NB4 (cell line): ENCODE data around the gene PEMT.

ENCODE experiments used
- DNase-seq: peaks from one replicate; pipeline ENCODE4 v3.0.0; 2010; ENCODE audit warnings: low read depth
- H3K4me3 ChIP-seq: one replicate; pipeline ENCODE4 v1.5.1; 2011; ENCODE audit warnings: mild to moderate bottlenecking, low read depth, low read length, moderate library complexity
- MAX ChIP-seq: IDR thresholded peaks from 2 replicates; pipeline ENCODE4 v1.6.1; 2011; ENCODE audit warnings: low read depth, low read length
- MYC ChIP-seq: IDR thresholded peaks from 2 replicates; pipeline ENCODE4 v1.6.1; 2011; ENCODE audit warnings: low read depth, low read length
- POLR2A ChIP-seq: IDR thresholded peaks from 2 replicates; pipeline ENCODE4 v1.6.1; 2011; ENCODE audit warnings: mild to moderate bottlenecking; ENCODE audit not compliant: insufficient read length; ENCODE audit errors: extremely low read depth
- TF ChIP-seq, protein P1 (sequence below): IDR thresholded peaks from one replicate; pipeline ENCODE4 v1.5.1; 2012; ENCODE audit warnings: low read depth, low read length

PEMT gene

DNA sequence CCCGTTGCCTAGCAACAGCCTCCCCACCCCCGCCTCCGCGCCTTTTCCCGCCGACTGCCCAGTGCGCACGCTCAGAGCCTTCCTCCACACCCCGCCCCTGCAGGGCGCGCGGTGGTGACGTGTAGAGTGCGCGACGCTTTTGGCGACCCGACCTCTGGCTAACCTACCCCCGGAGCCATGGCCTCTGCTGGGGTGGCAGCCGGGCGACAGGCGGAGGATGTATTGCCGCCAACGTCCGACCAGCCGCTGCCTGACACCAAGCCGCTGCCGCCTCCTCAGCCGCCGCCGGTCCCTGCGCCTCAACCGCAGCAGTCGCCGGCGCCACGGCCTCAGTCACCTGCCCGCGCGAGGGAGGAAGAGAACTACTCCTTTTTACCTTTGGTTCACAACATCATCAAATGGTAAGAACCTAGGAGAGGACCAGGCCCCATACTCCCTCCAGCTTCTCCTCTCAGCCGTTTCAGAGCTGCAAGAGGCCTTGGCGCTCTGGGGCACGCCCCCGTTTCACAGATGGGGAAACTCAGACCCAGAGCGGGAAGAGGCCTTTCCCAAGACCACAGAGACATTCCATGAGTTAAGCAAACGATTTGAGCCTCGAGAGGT is 114.5 kb downstream of the PEMT start, which contains the start of gene MED9:
TSS of gene MED9 (plus strand) at position 136 of the 603 bp plus-strand sequence. CDS start at position 178, 42 bp downstream.
- peak within 1 kb of the TSS; percentile 97 for H3K4me3 ChIP-seq
- TF ChIP-seq POLR2A (peak; percentile 67), MYC (peak; percentile 65), MAX (peak; percentile 63)
- TF ChIP-seq, protein P1, sequence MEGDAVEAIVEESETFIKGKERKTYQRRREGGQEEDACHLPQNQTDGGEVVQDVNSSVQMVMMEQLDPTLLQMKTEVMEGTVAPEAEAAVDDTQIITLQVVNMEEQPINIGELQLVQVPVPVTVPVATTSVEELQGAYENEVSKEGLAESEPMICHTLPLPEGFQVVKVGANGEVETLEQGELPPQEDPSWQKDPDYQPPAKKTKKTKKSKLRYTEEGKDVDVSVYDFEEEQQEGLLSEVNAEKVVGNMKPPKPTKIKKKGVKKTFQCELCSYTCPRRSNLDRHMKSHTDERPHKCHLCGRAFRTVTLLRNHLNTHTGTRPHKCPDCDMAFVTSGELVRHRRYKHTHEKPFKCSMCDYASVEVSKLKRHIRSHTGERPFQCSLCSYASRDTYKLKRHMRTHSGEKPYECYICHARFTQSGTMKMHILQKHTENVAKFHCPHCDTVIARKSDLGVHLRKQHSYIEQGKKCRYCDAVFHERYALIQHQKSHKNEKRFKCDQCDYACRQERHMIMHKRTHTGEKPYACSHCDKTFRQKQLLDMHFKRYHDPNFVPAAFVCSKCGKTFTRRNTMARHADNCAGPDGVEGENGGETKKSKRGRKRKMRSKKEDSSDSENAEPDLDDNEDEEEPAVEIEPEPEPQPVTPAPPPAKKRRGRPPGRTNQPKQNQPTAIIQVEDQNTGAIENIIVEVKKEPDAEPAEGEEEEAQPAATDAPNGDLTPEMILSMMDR: no peak
- DNase-seq: peak; percentile 95

- TF ChIP-seq, protein P1: no peak
- TF ChIP-seq MAX (no peak), MYC (no peak), POLR2A (no peak)
- no peak overlapping the region for H3K4me3 ChIP-seq
- DNase-seq: no peak
Measured at GRCh38 chr17:17474341-17474740, 117.2 kb downstream of the PEMT start.

GRCh38 chr17:17472333-17472920 is 119.1 kb downstream of the PEMT start:
- no peak for DNase-seq
- H3K4me3 ChIP-seq: no peak overlapping the region
- TF ChIP-seq POLR2A: no peak
- no peak for TF ChIP-seq MAX

DNA sequence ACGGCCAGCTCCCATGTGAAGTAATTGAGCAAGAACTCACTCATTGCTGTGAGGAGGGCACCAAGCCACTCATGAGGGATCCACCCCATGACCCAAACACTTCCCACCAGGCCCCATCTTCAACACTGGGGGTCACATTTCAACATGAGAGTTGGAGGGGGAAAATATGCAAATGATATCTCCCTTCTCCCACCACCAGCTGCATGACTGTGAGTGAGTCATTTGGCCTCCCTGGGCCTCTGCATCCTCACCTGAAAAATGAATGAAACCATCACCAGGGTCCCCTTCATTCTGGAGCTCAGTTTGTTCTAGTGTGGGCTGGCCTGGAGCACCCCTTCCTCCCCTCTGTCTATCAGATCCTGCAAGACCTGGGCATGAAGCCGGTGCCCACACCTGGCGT is 121.5 kb downstream of the PEMT start:
- TF ChIP-seq, protein P1: no peak
- TF ChIP-seq MYC (no peak), MAX (no peak), POLR2A (no peak)
- DNase-seq: no peak
- no peak overlapping the region for H3K4me3 ChIP-seq

- TF ChIP-seq MYC: no peak
- TF ChIP-seq, protein P1: no peak
- no peak for TF ChIP-seq MAX
- no peak for TF ChIP-seq POLR2A
- DNase-seq: no peak
- H3K4me3 ChIP-seq: no peak overlapping the region
Measured at GRCh38 chr17:17469358-17469757, 122.2 kb downstream of the PEMT start.
